AG08395 (cell line): ENCODE measurements around the gene WNT8A.
"Not testable (repeated sequence)": the region's sequence is repeated elsewhere in the genome, so short reads cannot be mapped to it uniquely, and the experiment has no call there.

Source experiments
- DNase-seq: peaks from one replicate; pipeline ENCODE4 v3.0.0; 2012; ENCODE audit warnings: mixed read lengths, low spot score

Gene WNT8A, protein sequence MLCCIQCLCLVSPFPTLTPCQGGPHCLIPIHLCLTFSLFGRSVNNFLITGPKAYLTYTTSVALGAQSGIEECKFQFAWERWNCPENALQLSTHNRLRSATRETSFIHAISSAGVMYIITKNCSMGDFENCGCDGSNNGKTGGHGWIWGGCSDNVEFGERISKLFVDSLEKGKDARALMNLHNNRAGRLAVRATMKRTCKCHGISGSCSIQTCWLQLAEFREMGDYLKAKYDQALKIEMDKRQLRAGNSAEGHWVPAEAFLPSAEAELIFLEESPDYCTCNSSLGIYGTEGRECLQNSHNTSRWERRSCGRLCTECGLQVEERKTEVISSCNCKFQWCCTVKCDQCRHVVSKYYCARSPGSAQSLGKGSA

DNA sequence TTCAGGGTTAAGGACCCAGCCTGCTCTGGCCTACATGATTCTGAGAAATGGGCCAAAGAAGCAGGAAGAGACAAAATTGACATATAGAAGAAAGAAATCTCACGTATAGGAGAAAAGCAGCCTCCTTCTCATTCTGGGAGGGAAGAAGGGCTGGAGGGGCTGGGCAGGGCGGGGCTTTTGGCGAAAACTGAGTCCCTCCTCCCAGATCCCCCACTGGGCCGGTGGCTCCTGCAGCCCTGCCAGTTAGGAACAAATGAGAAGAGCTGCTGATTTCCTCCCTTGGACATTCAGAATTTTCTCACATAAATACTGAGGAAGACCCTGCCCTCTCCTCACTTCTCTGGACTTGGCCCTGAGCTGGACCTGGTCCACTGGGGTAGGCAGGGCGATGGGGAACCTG lies at the start of gene WNT8A:
TSS of gene WNT8A (plus strand) at position 332 of the 400 bp plus-strand sequence. CDS start 95 bp downstream, outside the sequence.
- no peak for DNase-seq

DNA sequence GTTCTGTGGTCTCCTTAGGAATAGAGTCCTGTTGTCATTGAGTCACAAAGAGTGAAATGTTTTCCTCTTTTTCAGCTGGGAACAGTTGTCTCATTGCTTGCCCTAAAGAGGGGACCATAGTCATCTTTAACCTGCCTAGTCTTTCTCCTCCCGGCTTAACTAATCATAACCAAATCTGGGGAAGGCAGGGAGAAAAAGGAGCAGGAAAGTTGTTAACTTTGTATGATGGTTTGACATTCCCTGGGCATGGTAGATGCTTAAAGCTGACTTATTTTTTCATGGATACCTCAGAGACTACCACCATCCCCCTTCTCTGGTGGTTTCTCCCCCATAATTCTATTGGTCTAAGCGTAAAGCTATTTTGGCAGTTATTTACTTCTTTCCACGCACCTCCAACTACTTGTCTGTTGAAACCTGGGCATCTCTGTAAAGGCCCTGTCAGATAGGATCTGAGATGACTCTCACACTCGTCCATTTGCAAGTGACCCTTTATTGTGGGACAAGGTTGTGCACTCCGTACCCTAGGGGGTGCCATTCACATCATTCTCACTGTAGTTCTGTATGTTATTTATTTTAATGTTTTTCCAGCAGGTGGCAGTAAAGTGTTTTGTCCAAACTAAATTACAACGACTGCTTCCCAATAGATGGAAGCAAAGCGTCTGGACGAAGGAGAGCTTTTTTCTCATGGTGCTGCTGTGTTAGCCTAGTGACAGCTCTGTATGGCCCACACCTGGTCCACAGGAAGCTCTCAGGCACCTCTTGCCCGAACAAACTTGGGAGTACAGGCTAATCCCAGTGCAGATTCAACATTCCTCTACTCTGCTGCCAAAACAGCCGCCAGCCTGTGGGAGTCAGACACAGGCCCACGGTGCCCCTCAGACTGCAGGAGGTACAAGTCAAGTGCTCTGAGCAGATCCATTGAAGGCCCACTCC lies 48.0 kb upstream of the WNT8A start:
- DNase-seq = peak; percentile 75

DNA sequence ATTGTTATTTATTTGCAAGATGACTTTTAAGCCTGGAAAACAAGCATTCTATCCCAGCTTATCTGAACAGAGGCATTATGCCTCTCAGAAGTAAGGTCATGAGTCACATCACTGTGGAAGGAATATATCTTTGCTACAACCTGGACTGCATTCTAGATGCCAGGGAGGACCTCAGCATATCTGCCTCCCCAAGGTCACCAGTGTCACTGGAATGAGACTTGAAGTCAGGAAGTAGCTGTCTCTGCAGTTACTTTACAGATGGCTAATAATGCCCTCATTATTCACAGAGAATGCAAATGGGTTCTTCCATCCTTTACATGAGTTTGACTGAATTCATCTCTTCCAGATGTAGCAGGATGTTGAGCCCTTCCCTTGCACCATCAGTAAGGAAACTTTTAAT lies 46.6 kb upstream of the WNT8A start:
- DNase-seq = no peak

DNA sequence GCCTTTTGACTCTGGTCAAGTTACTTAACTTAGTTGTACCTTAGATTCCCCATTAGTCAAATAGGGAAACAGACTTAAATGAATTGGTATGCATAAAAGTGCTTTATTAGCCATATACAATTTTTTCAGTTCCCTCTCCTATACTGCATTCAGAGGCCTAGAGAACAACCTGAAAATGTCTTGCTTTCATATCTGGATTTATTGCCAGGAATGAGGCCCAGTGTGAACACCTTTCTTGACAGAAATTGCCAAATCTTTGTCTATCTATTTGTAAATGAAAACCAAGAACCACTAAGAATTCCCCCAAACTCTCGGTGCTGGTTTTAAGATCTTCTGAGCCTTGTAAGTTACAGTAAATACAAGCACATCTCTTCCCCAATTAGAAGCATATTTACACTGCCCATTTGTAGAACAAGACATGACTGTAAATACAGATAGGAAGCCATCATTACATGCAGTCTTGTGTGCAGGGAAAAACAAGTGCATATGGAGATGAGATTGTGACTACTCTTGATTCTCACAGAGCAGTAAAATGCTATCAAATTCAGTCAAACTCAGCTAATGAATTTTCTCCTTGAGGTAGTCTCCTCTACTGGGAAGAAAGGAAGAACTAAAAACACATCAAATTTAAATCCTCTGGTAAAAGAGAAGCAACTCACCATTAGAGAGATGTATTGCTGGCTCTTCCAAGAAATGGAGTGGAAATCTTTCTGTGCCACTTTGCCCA lies 45.8 kb upstream of the WNT8A start:
- DNase-seq = no peak

DNA sequence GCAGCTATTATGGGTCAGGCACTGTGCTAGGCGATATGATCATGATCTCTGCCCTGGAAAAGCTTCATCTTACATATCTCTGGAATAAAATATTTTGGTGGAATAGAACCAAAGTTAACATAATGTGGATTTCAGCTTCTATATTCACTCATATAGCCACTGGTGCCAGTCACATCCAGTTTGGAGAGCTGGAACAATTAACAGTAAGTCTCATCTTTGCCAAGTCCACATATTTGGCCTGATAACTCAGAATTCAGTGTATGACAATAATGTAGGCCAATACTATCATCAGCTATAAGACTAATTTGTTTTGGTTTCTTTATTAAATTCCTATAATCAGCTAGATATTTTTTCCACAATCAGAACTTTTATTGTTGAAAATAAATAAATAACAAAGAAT lies 45.0 kb upstream of the WNT8A start:
- no peak for DNase-seq

DNA sequence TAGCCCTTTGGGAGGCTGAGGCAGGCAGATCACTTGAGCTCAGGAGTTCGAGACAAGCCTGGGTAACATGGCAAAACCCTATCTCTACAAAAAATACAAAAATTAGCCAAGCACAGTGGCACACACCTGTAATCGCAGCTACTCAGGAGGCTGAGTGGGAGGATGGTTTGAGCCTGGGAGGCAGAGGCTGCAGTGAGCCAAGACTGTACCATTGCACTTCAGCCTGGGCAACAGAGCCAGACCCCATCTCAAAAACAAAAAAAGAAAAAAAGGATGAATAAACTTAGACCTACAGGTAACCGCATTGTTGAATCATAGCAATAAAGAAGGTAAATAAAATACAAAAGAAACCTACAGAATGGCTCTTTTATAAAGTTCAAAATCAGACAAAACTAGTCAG lies 38.5 kb upstream of the WNT8A start:
- DNase-seq = not testable (repeated sequence)

DNA sequence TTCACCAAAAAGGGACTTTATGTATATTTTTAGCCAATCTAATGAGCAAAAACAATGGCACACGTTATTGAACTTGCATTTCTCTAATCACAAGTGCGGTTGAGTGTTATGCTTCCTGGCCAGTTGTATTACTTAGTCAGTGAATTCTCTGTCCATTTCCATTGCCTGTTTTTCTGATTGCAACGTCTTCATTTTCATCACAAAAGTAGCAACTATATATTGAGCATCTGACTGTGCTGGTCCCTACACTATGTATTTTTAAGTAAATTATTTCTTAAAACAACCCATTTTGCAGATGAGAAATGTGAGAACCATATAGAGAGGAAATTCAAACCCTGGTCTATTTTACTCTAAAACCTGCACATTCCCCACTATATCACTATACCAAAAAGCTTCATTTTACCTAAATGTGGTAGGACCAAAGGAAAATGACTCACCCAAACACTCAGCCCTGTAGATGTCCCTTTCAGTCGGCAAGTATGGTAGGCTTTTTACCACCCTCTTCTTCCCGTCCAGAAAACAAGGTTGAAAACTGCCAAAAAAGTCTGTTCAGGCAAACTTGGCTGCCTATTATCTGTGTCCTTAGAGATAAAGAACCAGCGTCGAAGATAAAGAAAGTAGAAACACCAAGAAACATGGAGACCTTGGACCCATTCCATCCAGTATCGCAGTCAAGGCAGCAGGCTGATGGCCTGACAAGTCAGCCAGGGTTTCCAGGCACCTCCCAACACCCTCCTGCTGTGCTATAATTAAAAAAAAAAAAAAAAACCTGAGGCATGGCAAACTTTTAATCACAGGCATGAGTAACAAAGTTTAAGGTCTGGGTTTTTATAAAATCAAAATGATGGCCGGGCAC lies 32.2 kb upstream of the WNT8A start:
- DNase-seq = no peak

DNA sequence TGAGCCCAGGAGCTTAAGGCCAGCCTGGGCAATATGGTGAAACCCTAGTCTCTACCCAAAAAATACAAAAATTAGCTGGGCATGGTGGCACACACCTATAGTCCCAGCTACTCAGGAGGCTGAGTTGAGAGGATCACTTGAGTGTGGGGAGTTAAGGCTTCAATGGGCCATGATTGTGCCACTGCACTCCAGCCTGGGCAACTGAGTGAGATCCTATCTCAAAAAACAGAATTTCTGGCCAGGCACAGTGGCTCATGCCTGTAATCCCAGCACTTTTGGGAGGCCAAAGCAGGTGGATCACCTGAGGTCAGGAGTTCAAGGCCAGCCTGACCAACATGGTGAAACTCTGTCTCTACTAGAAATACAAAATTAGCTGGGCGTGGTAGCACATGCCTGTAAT lies 31.1 kb upstream of the WNT8A start:
- not testable (repeated sequence) for DNase-seq

DNA sequence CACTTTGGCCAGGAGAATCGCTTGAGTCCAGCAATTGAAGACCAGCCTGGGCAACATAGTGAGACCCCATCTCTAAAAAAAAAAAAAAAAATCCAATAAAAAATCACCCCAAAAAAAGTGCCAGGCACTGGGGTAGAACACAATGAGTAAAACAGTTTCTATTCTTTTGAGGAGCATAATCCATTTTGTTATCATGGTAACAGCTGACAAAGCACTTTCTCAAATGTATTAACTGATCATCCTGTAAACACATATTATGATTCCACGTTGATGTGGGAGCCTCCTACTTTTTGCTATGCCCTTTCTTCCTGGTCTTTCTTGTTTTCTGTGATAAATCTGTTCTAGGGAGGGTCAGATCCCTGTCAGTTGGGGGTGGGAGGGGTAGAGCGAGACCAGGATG lies 30.3 kb upstream of the WNT8A start:
- DNase-seq = no peak

DNA sequence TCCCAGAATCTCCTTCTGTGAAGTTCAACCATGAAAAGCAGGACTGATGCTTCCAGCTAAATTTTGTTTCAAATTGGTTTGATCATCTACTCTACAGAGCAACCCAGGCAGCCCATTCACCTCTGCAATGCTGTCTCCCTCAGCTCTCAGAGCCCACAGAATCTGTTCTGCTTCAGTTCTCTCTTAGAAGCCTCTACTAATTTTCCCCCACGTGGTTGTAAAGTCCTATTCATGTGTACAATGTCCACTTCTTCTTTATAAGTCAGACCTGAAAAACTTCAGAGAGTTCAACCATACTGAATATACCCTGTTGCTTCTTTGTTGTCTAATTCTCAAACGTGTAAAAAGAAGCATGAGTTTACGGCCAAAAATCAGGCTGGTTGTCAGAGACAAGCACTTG lies 29.6 kb upstream of the WNT8A start:
- no peak for DNase-seq

DNA sequence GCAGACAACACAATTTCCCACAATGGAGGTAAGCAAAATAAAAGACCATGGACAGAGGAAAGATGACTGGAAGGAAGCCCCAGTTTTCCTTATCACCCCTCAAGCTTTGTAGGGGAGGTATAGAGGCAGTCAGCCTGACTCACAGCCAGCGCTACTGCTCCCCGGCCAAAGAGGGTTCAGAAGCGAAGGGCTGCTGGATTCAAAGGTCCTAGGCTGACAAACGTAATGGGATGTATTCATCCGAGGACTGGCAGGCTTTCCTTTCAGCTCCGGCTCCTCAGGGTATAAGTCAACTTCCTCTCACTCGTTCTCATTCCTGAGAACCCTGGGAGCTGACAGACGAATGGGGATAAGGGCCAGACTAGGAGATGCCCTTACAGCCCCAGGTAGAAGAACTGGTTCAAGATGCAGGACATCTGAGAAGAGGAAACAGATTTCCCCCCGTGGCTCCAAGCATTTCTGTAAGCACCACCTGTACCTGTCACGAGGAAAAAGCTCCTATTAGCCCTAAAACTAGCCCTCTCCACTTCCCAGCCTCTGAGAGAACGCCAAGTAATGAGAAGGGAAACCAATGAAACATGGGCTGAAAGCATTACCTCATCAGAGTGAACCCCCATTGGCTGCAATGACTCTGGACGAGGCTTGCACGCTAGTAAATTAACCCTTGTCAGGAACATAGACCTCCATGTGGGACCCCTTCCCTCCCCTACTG lies 28.8 kb upstream of the WNT8A start:
- no peak for DNase-seq

DNA sequence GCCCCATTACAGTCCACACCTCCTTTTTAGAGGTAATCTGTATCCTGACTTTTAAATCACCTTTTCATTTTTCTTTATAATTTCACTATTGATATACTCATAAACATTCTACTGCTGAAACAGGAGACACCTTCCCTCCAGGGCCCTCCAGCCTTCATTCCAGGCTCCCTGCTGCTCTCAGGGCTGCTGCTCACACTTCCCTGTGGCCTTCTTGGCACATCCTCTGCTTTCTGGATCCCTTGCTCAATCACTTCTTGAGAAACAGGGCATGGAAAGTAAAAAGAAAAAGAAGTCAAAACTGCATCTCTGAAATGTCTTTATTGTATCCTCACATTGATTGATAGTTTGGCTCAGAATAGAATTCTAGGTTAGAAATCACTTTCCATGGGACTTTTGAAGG lies 19.3 kb upstream of the WNT8A start:
- DNase-seq = no peak

DNA sequence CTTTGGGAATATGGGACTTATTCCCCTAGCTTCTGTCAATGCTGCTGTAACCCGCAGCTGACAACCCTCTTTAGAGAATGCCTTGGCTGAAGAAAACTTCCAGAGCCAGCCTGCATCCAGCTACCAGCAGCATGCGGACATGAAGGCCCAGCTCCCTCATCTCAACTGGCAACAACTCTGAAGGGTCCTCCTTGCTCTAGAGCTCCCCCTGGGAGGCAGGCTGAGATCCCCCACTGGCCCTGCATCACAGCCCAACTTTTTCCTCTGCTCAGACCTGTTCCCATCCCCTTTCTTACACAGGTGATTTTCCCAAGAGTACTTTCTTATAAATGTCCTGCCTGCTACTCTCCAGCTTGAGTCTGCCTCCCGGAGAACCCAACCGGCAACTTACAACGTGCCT lies 18.7 kb upstream of the WNT8A start:
- no peak for DNase-seq

DNA sequence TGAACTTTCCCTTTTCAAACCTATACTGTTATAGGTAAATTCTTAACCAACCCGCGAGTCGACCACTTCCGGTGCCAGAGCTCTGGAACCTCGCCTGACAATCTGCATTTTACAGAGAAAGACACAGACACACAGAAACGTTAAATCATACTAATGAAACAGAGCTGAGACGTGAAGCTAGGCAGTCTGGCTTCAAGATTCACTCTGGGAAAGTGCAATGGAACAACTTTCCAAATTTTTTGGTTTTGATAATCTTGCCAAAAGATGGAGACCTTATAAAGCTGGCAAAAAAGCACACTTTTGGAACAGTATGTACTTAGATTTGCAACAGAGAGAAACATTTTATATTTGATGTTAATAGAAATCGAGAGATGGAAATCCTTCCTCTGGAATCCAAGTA lies 15.9 kb upstream of the WNT8A start:
- no peak for DNase-seq

DNA sequence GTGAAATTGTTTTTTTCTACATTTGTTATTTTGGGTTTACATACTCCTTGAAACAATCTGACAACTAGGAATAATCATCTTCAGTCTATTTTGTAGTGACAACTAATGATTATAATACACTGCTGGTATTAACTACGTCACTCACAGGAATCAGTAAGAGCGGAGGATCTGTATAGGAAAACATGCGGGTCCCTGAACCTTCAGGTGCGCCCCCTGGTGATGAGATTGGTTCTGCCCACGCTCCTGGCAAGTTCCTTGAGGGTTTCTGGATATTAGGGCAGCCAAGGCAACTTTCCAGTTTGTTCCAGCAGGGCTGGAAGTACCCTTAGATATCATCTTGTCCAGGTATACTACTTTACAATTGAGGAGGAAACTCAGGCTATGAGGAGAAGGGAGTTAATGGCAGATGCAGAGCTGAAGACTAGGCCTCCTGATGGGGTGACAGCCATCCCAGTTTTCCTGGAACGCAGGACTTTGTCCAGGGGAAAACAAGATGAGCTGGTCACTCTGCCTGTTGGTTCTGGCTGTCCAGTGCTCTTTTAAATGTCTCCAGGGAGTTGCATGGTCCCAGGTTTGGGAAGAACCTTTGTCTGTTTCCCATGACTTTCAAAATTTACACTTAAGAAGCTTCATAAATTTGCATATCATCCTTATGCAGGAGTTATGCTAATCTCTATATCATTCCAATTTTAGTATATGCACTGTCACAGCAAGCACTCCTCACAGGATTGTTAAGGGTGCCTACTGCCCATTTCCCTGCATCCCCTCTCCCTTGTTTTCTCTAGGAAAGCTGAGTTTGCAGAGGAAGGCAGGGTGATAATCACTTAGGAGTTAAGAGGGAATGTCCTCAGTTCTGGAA lies 14.9 kb upstream of the WNT8A start:
- DNase-seq = peak; percentile 80

DNA sequence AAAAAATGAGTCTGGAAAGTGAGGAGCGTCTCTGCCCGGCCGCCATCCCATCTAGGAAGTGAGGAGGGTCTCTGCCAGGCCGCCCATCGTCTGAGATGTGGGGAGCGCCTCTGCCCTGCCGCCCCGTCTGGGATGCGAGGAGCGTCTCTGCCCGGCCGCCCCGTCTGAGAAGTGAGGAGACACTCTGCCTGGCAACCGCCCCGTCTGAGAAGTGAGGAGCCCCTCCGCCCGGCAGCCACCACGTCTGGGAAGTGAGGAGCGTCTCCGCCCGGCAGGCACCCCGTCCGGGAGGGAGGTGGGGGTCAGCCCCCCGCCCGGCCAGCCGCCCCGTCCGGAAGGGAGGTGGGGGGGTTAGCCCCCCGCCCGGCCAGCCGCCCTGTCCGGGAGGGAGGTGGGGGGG lies 13.8 kb upstream of the WNT8A start:
- DNase-seq = not testable (repeated sequence)

DNA sequence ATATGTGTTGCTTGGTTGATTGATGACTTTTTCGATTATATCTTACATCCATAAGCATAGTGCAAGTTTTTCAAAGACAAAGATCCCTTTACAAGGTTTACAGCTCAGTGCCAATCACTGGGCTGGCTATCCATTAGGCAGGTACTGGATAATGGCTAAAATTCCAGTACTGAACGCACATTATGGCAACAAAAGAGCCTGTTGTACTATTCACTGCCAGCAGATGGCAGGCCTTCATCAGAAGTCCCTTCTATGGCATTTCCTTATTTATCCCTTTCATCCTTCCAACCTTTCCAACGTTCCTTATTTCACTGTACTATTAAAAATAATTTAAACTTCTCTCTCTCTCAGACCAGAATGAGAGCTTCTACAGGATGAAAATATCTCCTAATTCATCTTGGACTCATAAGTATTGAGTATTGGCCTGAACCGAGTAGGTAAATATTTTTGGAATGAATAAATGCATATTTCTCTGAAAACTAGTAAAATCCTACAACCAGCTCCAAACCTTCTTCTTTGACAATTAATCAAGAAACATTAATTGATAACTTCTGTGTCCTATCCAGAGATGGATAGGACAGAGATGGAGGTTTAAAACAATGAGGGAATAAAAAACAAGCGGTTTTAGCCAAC lies 6.7 kb upstream of the WNT8A start:
- peak; percentile 85 for DNase-seq

DNA sequence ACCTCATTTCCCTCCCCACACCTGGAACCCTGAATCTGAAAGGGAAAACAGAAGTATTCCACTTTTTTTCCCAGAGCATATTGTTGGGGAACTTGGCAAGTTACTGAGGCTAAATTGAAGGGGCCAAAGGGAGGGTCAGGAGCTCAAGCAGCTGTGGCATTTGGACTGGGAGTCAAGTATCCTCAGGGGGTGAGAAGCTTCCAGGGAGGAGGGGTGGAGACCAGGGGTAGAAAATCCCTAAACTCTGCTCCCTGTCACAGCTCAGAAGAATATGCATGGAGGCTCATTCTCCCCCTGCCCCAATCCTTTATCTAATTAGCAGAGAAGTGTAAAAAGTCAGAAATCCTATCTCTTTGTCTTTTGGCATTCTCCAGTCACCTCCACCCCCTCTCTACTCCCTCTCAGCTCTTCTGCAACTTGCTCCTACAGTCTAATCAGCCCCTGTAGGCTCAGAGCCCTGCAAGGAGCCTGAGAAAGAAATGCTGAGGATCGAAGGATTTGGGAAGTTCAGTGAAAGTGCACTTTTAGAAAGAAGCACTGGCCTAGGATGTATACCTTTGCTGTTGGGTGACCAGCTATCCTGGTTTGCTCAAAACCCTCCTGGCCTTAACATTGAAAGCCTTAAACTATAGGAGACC lies 5.7 kb upstream of the WNT8A start:
- DNase-seq = no peak

DNA sequence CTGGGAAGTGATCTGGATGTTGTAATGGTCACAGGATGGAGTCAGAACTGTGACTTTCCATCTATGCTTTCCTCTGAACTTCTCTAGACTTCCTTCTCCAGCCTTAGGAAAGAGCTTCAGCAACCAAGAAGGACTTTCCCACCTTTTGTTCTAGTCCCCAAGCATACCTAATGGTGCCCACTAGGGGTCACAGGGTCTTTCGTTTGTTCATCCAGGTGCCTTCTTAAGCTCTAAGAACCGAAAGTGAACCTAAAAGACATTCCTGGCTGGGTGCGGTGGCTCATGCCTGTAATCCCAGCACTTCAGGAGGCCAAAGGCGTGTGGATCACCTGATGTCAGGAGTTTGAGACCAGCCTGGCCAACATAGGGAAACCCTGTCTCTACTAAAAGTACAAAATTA lies 1.8 kb upstream of the WNT8A start:
- no peak for DNase-seq
